GM12878 (cell line): ENCODE measurements around the gene SPATC1L. TPM values are rescaled to one million over a fixed set of nuclear protein-coding genes. Genes with fewer than 3 reads are reported as not detected.

Experiments used
- ATAC-seq: fragments of 200-7000 bp; cut with Tn5 transposase; 3 replicates; pipeline ENCODE4 v1.9.1; 2020; ENCODE audit warnings: mild to moderate bottlenecking, moderate library complexity
- BruUV-seq: library from RNA; stranded (reverse); fragments of 400-500 nt; replicated peaks from 2 replicates; lab custom pipeline; 2021; lab: Mats Ljungman, UMichigan
- CTCF ChIA-PET: fragments of 300-600 bp; sonication (Branson Sonifier 250); formaldehyde crosslinking; extraction: SDS; loops from one replicate; lab custom pipeline; 2021; ENCODE audit warnings: inconsistent platforms; lab: Yijun Ruan, JAX
- POLR2A ChIA-PET: fragments of 350-600 bp; formaldehyde crosslinking; extraction: SDS; loops from one replicate; lab custom pipeline; 2021; ENCODE audit warnings: inconsistent platforms; lab: Charles Lee
- RAD21 ChIA-PET: fragments of 300-600 bp; sonication (Branson Sonifier 250); formaldehyde crosslinking; loops from one replicate; lab custom pipeline; 2023; ENCODE audit warnings: antibody characterized with exemption; ENCODE audit not compliant: unreplicated experiment; lab: Charles Lee
- SMC1A ChIA-PET: fragments of 300-600 bp; sonication (Branson Sonifier 250); formaldehyde crosslinking; loops from one replicate; lab custom pipeline; 2023; ENCODE audit not compliant: unreplicated experiment, uncharacterized antibody; lab: Charles Lee
- DNase-seq: peaks from one replicate; pipeline ENCODE4 v3.0.0-alpha.2; 2011; ENCODE audit warnings: low read depth, low spot score
- FAIRE-seq: peaks from 3 replicates; lab custom pipeline; 2011; peaks lifted over from hg19 to GRCh38; lab: Jason Lieb, UNC
- H2AFZ ChIP-seq: 2 replicates; pipeline ENCODE4 v1.6.0; 2011; ENCODE audit warnings: low read depth, low read length, control low read depth; ENCODE audit not compliant: control insufficient read depth
- H3K27ac ChIP-seq: 2 replicates; pipeline ENCODE4 v1.5.1; 2011; ENCODE audit warnings: control low read depth; ENCODE audit not compliant: control insufficient read depth, insufficient read depth
- H3K27me3 ChIP-seq, 2 experiments: replicated peaks in 1 of 2; 2 replicates each; pipeline versions ENCODE4 v1.6.0 to v1.6.1; 2011; ENCODE audit warnings: low read length in 1 of 2; ENCODE audit not compliant: control insufficient read depth in 2 of 2, insufficient read depth in 2 of 2
- H3K36me3 ChIP-seq, 2 experiments: 2 replicates each; pipeline ENCODE4 v1.5.1; 2011; ENCODE audit warnings: low read length in 1 of 2; ENCODE audit not compliant: control insufficient read depth in 2 of 2, insufficient read depth in 2 of 2
- H3K4me1 ChIP-seq: 2 replicates; pipeline ENCODE4 v1.6.1; 2011; ENCODE audit warnings: mild to moderate bottlenecking, low read length, moderate library complexity, mixed read lengths; ENCODE audit not compliant: control insufficient read depth, insufficient read depth
- H3K4me2 ChIP-seq: 2 replicates; pipeline ENCODE4 v1.6.0; 2011; ENCODE audit warnings: control low read depth; ENCODE audit not compliant: control insufficient read depth, insufficient read depth
- H3K4me3 ChIP-seq: fragments of 200-600 bp; sonication (generic); 2 replicates; pipeline ENCODE4 v1.5.1; 2016
- H3K79me2 ChIP-seq: 2 replicates; pipeline ENCODE4 v1.6.0; 2011; ENCODE audit warnings: low read length; ENCODE audit not compliant: control insufficient read depth, insufficient read depth
- H3K9ac ChIP-seq: 2 replicates; pipeline ENCODE4 v1.8.0; 2011; ENCODE audit warnings: low read length, control low read depth, mixed read lengths; ENCODE audit not compliant: control insufficient read depth, insufficient read depth
- H3K9me3 ChIP-seq: replicated peaks from 3 replicates; pipeline ENCODE4 v1.5.1; 2011; ENCODE audit warnings: mild to moderate bottlenecking, low read length; ENCODE audit not compliant: control insufficient read depth, insufficient read depth
- H4K20me1 ChIP-seq: 2 replicates; pipeline ENCODE4 v1.6.0; 2011; ENCODE audit not compliant: control insufficient read depth, insufficient read depth
- ATF7 ChIP-seq: fragments of 450-650 bp; IDR thresholded peaks from 2 replicates; pipeline ENCODE4 v1.6.1; 2016; ENCODE audit warnings: low read depth, mild to moderate bottlenecking
- CEBPB ChIP-seq, 2 experiments: fragments of 150-350 bp in 1 of 2; IDR thresholded peaks; 2 replicates each; pipeline ENCODE4 v1.6.1; 2012 to 2014; ENCODE audit warnings: low read depth in 2 of 2, low read length in 2 of 2, borderline replicate concordance in 1 of 2, inconsistent platforms in 1 of 2
- DPF2 ChIP-seq: fragments of 450-650 bp; IDR thresholded peaks from 2 replicates; pipeline ENCODE4 v1.6.1; 2017; ENCODE audit warnings: mild to moderate bottlenecking
- ESRRA ChIP-seq: IDR thresholded peaks from 2 replicates; pipeline ENCODE4 v1.6.1; 2012; ENCODE audit warnings: mild to moderate bottlenecking, low read length, improper control_type of control experiment
- IRF4 ChIP-seq: IDR thresholded peaks from 2 replicates; pipeline ENCODE4 v1.6.1; 2011; ENCODE audit warnings: low read depth, low read length
- RELA ChIP-seq: fragments of 450-650 bp; IDR thresholded peaks from 2 replicates; pipeline ENCODE4 v1.8.0; 2014; ENCODE audit warnings: borderline replicate concordance; ENCODE audit not compliant: partially characterized antibody
- SMAD5 ChIP-seq: IDR thresholded peaks from 2 replicates; pipeline ENCODE4 v1.6.1; 2016; ENCODE audit warnings: antibody characterized with exemption, low read depth
- SMC3 ChIP-seq: IDR thresholded peaks from 2 replicates; pipeline ENCODE4 v1.6.1; 2011; ENCODE audit warnings: low read length, improper control_type of control experiment, borderline replicate concordance
- TAF1 ChIP-seq: IDR thresholded peaks from 2 replicates; pipeline ENCODE4 v1.6.1; 2011; ENCODE audit warnings: mild to moderate bottlenecking, low read depth, low read length, borderline replicate concordance
- WRNIP1 ChIP-seq: IDR thresholded peaks from 2 replicates; pipeline ENCODE4 v1.6.1; 2011; ENCODE audit warnings: low read depth, low read length, improper control_type of control experiment, borderline replicate concordance
- WGBS: methylation state at CpG from one replicate; pipeline ENCODE4 v1.1.6; 2016; ENCODE audit warnings: low lambda C conversion rate; ENCODE audit not compliant: insufficient replicate concordance, insufficient coverage; ENCODE audit errors: missing lambda C conversion rate; 5-methylcytosine and 5-hydroxymethylcytosine counted together
- in situ Hi-C: fragments of 300-500 bp; cut with MboI; formaldehyde crosslinking; loops from 9 replicates; pipeline ENCODE4 v1.14.3; 2018; ENCODE audit warnings: mixed read lengths
- intact Hi-C: fragments of 100-400 bp; cut with micrococcal nuclease; formaldehyde crosslinking; loops from one replicate; pipeline ENCODE4 v1.14.2; 2022; ENCODE audit not compliant: unreplicated experiment
- polyA plus RNA-seq, 11 experiments: library from polyadenylated mRNA; depleted of rRNA in 4 of 11; unstranded in 6 of 11; stranded (reverse) in 5 of 11; fragments of >200 nt; fragmentation: Nextera tagmentation in 4 of 11; fragmentation: Illumina TruSeq in 1 of 11; extraction: Ambion mirVana in 4 of 11; extraction: Trizol in 1 of 11; gene quantifications; 1 replicate in 1 of 11; 2 replicates in 10 of 11; pipeline versions ENCODE4 v1.2.1 to v1.2.3, GENCODE V29; 2011 to 2016; ENCODE audit warnings: inconsistent platforms in 2 of 11, missing spikeins in 2 of 11, low read depth in 1 of 11
- total RNA-seq, 4 experiments: library from RNA; depleted of rRNA in 3 of 4; stranded (reverse); fragments of >200 nt in 3 of 4; fragmentation: Illumina TruSeq in 1 of 4; extraction: Trizol in 1 of 4; gene quantifications; 2 replicates each; pipeline versions ENCODE4 v1.2.1 to v1.2.3, GENCODE V29; 2013 to 2021

The SPATC1L gene
- total and polyA plus RNA-seq, 10 of the 15 experiments (the other 5 are each of a cell fraction or from before 2014, with no cell fraction given): 1.4 to 16.0 (median 7.0) TPM; not detected in 2

DNA sequence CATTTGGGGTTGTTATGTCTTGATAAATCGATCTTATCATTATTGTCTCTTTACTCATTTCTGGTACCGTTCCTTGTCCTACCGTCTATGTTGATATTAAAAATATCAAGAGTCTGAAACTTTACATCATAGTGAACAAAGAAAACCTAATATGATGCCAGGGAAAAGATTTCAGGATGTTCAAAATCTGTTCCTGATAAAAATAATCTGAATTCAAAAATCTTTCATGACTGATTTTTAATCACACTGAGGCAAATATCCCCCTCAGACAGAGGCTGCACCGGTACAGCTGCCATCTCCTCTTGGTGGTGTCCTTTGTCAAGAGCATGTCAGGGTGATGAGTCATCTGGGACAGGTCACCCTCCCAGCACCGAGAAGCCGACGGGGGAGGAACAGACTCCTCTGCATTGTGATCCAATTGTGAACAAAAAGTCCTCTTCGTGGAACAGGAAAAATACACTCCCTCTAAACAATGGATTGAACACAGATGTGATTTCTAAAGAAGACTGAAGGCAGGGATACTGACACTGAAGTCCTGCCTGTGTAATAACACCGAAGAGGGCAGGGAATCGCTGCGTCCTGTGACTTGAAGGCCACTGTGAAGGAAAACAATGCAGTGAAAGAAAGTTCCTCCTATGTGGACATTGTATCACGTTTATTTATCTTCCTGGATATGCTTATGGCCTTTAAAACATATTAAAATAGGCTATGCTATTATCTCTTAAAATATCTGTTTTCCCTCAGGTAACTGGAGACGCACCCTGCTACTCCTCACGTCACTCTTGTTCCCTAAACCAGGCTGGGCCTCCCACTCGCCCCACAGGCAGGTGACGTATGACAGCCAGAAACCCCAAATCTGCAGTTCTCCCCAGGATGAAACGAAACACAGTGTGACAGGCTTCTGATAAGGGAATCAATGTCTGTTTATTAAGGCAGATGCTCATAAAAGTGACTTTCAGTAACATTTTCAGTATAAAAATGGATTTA, 4.3 kb upstream of the SPATC1L start:
- Histone ChIP-seq H3K4me3 (no peak overlapping the region), H3K9me3 (no peaks in the 10 kb centered on the region), H3K4me1 (no peaks in the 10 kb centered on the region; the same call in 1 of the 2 replicates), H3K27ac (no peak overlapping the region), H3K36me3 (peaks cover 3 to 4% of the 10 kb centered on the region in 2 experiments; a peak in 3 of 4 replicates), H3K79me2 (no peaks in the 10 kb centered on the region), H4K20me1 (no peaks in the 10 kb centered on the region), H2AFZ (no peak overlapping the region), H3K27me3 (no peaks in the 10 kb centered on the region), H3K4me2 (no peak overlapping the region), H3K9ac (no peak overlapping the region)
- 76% methylated on average over 17 of the region's 17 CpGs for WGBS
- POLR2A ChIA-PET: no interaction called here
- no TSS peak for BruUV-seq
- TF ChIP-seq ESRRA (no peak), CEBPB (IDR thresholded peaks at IDR 0.05; ENCODE audit: borderline replicate concordance in 1 of 2, low read depth in 2 of 2, low read length in 2 of 2) (no peak), SMAD5 (no peak), WRNIP1 (no peak), SMC3 (no peak), ATF7 (no peak), TAF1 (no peak), RELA (no peak), DPF2 (no peak), IRF4 (no peak)
- intact Hi-C loops: no loop called here
- FAIRE-seq (no peak), ATAC-seq (no peak), DNase-seq (no peak)
- in situ Hi-C loops: no loop called here
- CTCF ChIA-PET: no interaction called here
- RAD21 ChIA-PET: no interaction called here
- SMC1A ChIA-PET: no interaction called here
